ENCODE measurements around the gene FAM219A. TPM values are rescaled to one million over a fixed set of nuclear protein-coding genes. Genes with fewer than 3 reads are reported as not detected.
"Not testable (repeated sequence)": the region's sequence is repeated elsewhere in the genome, so short reads cannot be mapped to it uniquely, and the experiment has no call there.

FAM219A gene
- total RNA-seq, 1 experiment from 2014 or later, result 17.1 TPM

DNA sequence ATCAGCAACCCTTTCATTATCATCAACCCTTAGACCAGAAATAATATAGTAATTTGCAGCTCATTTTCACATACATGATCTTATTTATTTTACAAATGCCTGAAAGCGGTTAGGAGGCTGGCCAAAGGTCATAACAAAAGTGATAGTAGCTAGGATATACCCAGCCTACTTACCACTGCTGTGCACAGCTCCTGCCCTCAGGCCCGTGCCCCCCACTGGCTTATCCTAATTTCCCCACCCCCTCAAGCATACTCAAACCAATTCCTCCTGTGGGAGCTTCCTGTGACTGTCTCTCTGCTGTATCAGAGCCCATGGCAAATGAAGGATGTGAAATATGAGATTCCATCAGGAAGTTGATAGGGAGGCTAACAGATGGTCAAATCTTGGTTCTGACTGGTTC is 14.8 kb downstream of the FAM219A start:
- no peaks in the 10 kb centered on the region for H3F3A ChIP-seq (ENCODE audit: low read length, unreplicated experiment)
- H3K27ac ChIP-seq (ENCODE audit: low read length), result no peak overlapping the region
- CTCF ChIA-PET, result interaction anchor here (0.6 kb wide), 1 partner anchor 1344 kb away, joined by 4 read pairs; no protein-coding TSS in a partner anchor
- H4K20me1 ChIP-seq (ENCODE audit: low read length), result no peaks in the 10 kb centered on the region
- peaks cover 12% of the 10 kb centered on the region; the same call in 1 of the 2 replicates for H3K79me2 ChIP-seq (ENCODE audit: low read length)
- ATAC-seq, result no peak
- no TSS peak for BruUV-seq (replicated peaks)
- H3K4me2 ChIP-seq (ENCODE audit: low read length), result no peak overlapping the region
- no peak for TF ChIP-seq EZH2phosphoT487 (IDR thresholded peaks at IDR 0.05; ENCODE audit: borderline replicate concordance, low read length)
- TF ChIP-seq EZH2 (IDR thresholded peaks at IDR 0.05; ENCODE audit: low read length, unreplicated experiment), result no peak
- TF ChIP-seq CTCF (conservative IDR thresholded peaks at IDR 0.05; ENCODE audit: low read depth, low read length), result no peak
- H3K9me2 ChIP-seq (replicated peaks; ENCODE audit: low read length), result no peaks in the 10 kb centered on the region
- intact Hi-C loops (cut with micrococcal nuclease), result no loop called here
- DNase-seq, result no peak
- H3K36me3 ChIP-seq (ENCODE audit: low read depth, low read length), result no peaks in the 10 kb centered on the region
- no peaks in the 10 kb centered on the region for H3K27me3 ChIP-seq (ENCODE audit: low read length)
- H3K4me3 ChIP-seq (ENCODE audit: low read length), result no peak overlapping the region
- POLR2A ChIA-PET (ENCODE audit: unreplicated experiment), result no interaction called here
- H3K9ac ChIP-seq (ENCODE audit: low read length), result no peak overlapping the region
- no peak overlapping the region for H2AFZ ChIP-seq (ENCODE audit: low read length)
- H3K9me3 ChIP-seq (ENCODE audit: low read length), result no peaks in the 10 kb centered on the region
- peaks cover 7% of the 10 kb centered on the region; the same call in 1 of the 2 replicates for H3K4me1 ChIP-seq (ENCODE audit: insufficient read depth, low read length)

GRCh38 chr9:34442770-34443169 is 15.6 kb downstream of the FAM219A start:
- POLR2A ChIA-PET (ENCODE audit: unreplicated experiment), result no interaction called here
- no peaks in the 10 kb centered on the region for H3K9me3 ChIP-seq (ENCODE audit: low read length)
- H2AFZ ChIP-seq (ENCODE audit: low read length), result no peak overlapping the region
- ATAC-seq (no peak), DNase-seq (no peak)
- H3F3A ChIP-seq (ENCODE audit: low read length, unreplicated experiment), result no peaks in the 10 kb centered on the region
- peaks cover 7% of the 10 kb centered on the region; the same call in 1 of the 2 replicates for H3K4me1 ChIP-seq (ENCODE audit: insufficient read depth, low read length)
- no peaks in the 10 kb centered on the region for H3K9me2 ChIP-seq (replicated peaks; ENCODE audit: low read length)
- H3K36me3 ChIP-seq (ENCODE audit: low read depth, low read length), result no peaks in the 10 kb centered on the region
- H3K27ac ChIP-seq (ENCODE audit: low read length), result no peak overlapping the region
- H3K4me2 ChIP-seq (ENCODE audit: low read length), result no peak overlapping the region
- 0 out of 2 replicates have a peak, but pooled peaks cover 6% of the 10 kb centered on the region for H3K79me2 ChIP-seq (ENCODE audit: low read length)
- intact Hi-C loops (cut with micrococcal nuclease), result no loop called here
- H3K27me3 ChIP-seq (ENCODE audit: low read length), result no peaks in the 10 kb centered on the region
- no peaks in the 10 kb centered on the region for H4K20me1 ChIP-seq (ENCODE audit: low read length)
- BruUV-seq (replicated peaks), result no TSS peak
- TF ChIP-seq EZH2phosphoT487 (IDR thresholded peaks at IDR 0.05; ENCODE audit: borderline replicate concordance, low read length) (no peak), EZH2 (IDR thresholded peaks at IDR 0.05; ENCODE audit: low read length, unreplicated experiment) (no peak), CTCF (conservative IDR thresholded peaks at IDR 0.05; ENCODE audit: low read depth, low read length) (no peak)
- CTCF ChIA-PET, result interaction anchor here (0.6 kb wide), 1 partner anchor 1344 kb away, joined by 4 read pairs; no protein-coding TSS in a partner anchor
- no peak overlapping the region for H3K9ac ChIP-seq (ENCODE audit: low read length)
- H3K4me3 ChIP-seq (ENCODE audit: low read length), result no peak overlapping the region

- Histone ChIP-seq H3K4me1 (ENCODE audit: insufficient read depth, low read length) (peaks cover 7% of the 10 kb centered on the region; the same call in 1 of the 2 replicates), H3K4me3 (ENCODE audit: low read length) (no peak overlapping the region), H2AFZ (ENCODE audit: low read length) (no peak overlapping the region), H3K36me3 (ENCODE audit: low read depth, low read length) (no peaks in the 10 kb centered on the region; the same call in 1 of the 2 replicates), H3K4me2 (ENCODE audit: low read length) (no peak overlapping the region), H3K9me2 (replicated peaks; ENCODE audit: low read length) (no peaks in the 10 kb centered on the region), H3F3A (ENCODE audit: low read length, unreplicated experiment) (no peaks in the 10 kb centered on the region), H4K20me1 (ENCODE audit: low read length) (no peaks in the 10 kb centered on the region), H3K9ac (ENCODE audit: low read length) (no peak overlapping the region), H3K27me3 (ENCODE audit: low read length) (no peaks in the 10 kb centered on the region), H3K79me2 (ENCODE audit: low read length) (0 out of 2 replicates have a peak, but pooled peaks cover 5% of the 10 kb centered on the region), H3K27ac (ENCODE audit: low read length) (no peak overlapping the region), H3K9me3 (ENCODE audit: low read length) (no peaks in the 10 kb centered on the region)
- no peak for ATAC-seq
- ChIA-PET CTCF (no interaction called here), POLR2A (ENCODE audit: unreplicated experiment) (no interaction called here)
- no peak for DNase-seq
- no peak for TF ChIP-seq CTCF (conservative IDR thresholded peaks at IDR 0.05; ENCODE audit: low read depth, low read length)
- TF ChIP-seq EZH2phosphoT487 (IDR thresholded peaks at IDR 0.05; ENCODE audit: borderline replicate concordance, low read length), result no peak
- TF ChIP-seq EZH2 (IDR thresholded peaks at IDR 0.05; ENCODE audit: low read length, unreplicated experiment), result no peak
- BruUV-seq (replicated peaks), result no TSS peak
- intact Hi-C loops (cut with micrococcal nuclease), result no loop called here
Measured at GRCh38 chr9:34440017-34440416, 18.4 kb downstream of the FAM219A start.

- H2AFZ ChIP-seq (ENCODE audit: low read length); H3K36me3 ChIP-seq (ENCODE audit: low read depth, low read length); BruUV-seq (replicated peaks); ATAC-seq; H3K9me2 ChIP-seq (replicated peaks; ENCODE audit: low read length); H3F3A ChIP-seq (ENCODE audit: low read length, unreplicated experiment); H3K27me3 ChIP-seq (ENCODE audit: low read length); H3K4me1 ChIP-seq (ENCODE audit: insufficient read depth, low read length); H3K9me3 ChIP-seq (ENCODE audit: low read length); DNase-seq; CTCF ChIA-PET; H3K27ac ChIP-seq (ENCODE audit: low read length); H4K20me1 ChIP-seq (ENCODE audit: low read length); H3K4me2 ChIP-seq (ENCODE audit: low read length); H3K79me2 ChIP-seq (ENCODE audit: low read length); H3K4me3 ChIP-seq (ENCODE audit: low read length); POLR2A ChIA-PET (ENCODE audit: unreplicated experiment); H3K9ac ChIP-seq (ENCODE audit: low read length): not testable (repeated sequence)
- intact Hi-C loops (cut with micrococcal nuclease), result loop anchor here (5.0 kb wide), 1 partner anchor 154 kb away; no protein-coding TSS in a partner anchor
Measured at GRCh38 chr9:34438465-34438864, 19.9 kb downstream of the FAM219A start.
